ENCODE results near the gene DAPK1. TPM values are rescaled to one million over a fixed set of nuclear protein-coding genes. Genes with fewer than 3 reads are reported as not detected.

The DAPK1 gene
- polyA plus RNA-seq, 1 donor from 2014 or later = 45.0 TPM

DNA sequence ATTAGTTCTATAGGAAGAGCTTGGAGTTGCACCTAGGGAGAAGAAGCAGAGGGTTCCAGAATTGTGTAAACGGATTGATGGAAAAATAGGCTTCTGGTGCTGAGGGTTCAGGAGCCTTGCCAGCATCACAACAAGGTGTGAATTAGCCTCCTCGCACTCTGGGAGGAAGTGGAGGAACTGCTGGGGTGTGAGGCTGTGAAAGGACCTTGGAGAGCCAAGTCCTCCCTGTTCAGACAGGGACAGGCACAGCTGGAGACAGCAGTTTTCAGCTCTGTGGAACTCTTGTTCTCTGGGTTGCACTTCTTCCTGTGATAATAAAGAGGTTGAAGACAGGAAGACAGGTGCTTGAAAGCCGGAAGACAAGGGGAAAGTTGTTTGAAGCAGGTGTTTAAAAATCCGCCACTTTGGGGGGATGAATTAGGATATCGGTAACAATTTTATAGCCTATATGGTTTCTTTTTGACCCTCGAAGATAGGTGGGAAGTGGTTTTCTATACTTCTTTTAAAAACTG is 22.6 kb downstream of the DAPK1 start:
- H2AFZ ChIP-seq (ENCODE audit: low read depth, low read length) = no peak overlapping the region
- peaks cover 6% of the 10 kb centered on the region for H3K9me3 ChIP-seq (ENCODE audit: low read length)
- H3K4me2 ChIP-seq (ENCODE audit: low read length) = no peak overlapping the region
- peaks cover 12% of the 10 kb centered on the region for H3K79me2 ChIP-seq (replicated peaks; ENCODE audit: insufficient read depth, low read length)
- H3K9ac ChIP-seq (ENCODE audit: low read length) = no peak overlapping the region
- peaks cover 4% of the 10 kb centered on the region for H3K36me3 ChIP-seq (ENCODE audit: insufficient read depth, low read length)
- no peak overlapping the region for H3K4me3 ChIP-seq (ENCODE audit: low read length)
- H3K9me2 ChIP-seq (ENCODE audit: insufficient read depth, low read length) = no peaks in the 10 kb centered on the region
- H4K20me1 ChIP-seq (ENCODE audit: insufficient read depth) = no peaks in the 10 kb centered on the region
- TF ChIP-seq TAF1 (IDR thresholded peaks at IDR 0.05; ENCODE audit: low read depth) (no peak), EP300 (conservative IDR thresholded peaks at IDR 0.05; ENCODE audit: poor library complexity, severe bottlenecking) (no peak), MXI1 (conservative IDR thresholded peaks at IDR 0.05; ENCODE audit: poor library complexity, severe bottlenecking) (no peak), EZH2 (IDR thresholded peaks at IDR 0.05; ENCODE audit: borderline replicate concordance, insufficient read depth, low read length, poor library complexity, severe bottlenecking) (no peak), POLR2AphosphoS5 (IDR thresholded peaks at IDR 0.05) (no peak)
- H3K27me3 ChIP-seq (ENCODE audit: insufficient read depth, low read depth, low read length) = no peaks in the 10 kb centered on the region
- H3F3A ChIP-seq (ENCODE audit: insufficient read depth, low read length, poor library complexity, severe bottlenecking) = no peaks in the 10 kb centered on the region
- H3K27ac ChIP-seq (ENCODE audit: low read length) = no peak overlapping the region

DNA sequence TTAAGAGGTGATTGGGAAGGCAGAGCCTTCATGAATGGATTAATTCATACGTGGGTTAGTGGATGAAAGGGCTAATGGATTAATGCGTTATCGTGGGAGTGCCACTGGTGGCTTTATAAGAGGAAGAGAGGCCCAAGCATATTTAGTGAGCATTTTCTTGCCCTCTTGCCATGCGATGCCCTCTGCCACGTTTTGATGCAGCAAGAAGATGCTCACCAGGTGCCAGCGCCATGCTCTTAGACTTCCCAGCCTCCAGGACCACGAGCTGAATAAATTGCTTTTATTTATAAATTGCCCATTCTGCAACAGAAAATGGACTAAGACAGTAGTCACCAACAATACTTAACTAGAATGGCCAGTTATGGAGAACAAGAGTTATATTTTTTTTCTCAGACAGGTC is 24.2 kb downstream of the DAPK1 start:
- no peak overlapping the region for H2AFZ ChIP-seq (ENCODE audit: low read depth, low read length)
- H3K9me3 ChIP-seq (ENCODE audit: low read length) = no peaks in the 10 kb centered on the region
- H3K4me3 ChIP-seq (ENCODE audit: low read length) = no peak overlapping the region
- H3K27me3 ChIP-seq (ENCODE audit: insufficient read depth, low read depth, low read length) = no peaks in the 10 kb centered on the region
- peaks cover 4% of the 10 kb centered on the region for H3K36me3 ChIP-seq (ENCODE audit: insufficient read depth, low read length)
- TF ChIP-seq POLR2AphosphoS5 (IDR thresholded peaks at IDR 0.05) (no peak), MXI1 (conservative IDR thresholded peaks at IDR 0.05; ENCODE audit: poor library complexity, severe bottlenecking) (no peak), EZH2 (IDR thresholded peaks at IDR 0.05; ENCODE audit: borderline replicate concordance, insufficient read depth, low read length, poor library complexity, severe bottlenecking) (no peak)
- no peaks in the 10 kb centered on the region for H3K9me2 ChIP-seq (ENCODE audit: insufficient read depth, low read length)
- H3F3A ChIP-seq (ENCODE audit: insufficient read depth, low read length, poor library complexity, severe bottlenecking) = no peaks in the 10 kb centered on the region
- H3K79me2 ChIP-seq (replicated peaks; ENCODE audit: insufficient read depth, low read length) = peaks cover 5% of the 10 kb centered on the region
- H3K27ac ChIP-seq (ENCODE audit: low read length) = no peak overlapping the region
- no peak overlapping the region for H3K4me2 ChIP-seq (ENCODE audit: low read length)
- no peaks in the 10 kb centered on the region for H4K20me1 ChIP-seq (ENCODE audit: insufficient read depth)
- H3K9ac ChIP-seq (ENCODE audit: low read length) = no peak overlapping the region

DNA sequence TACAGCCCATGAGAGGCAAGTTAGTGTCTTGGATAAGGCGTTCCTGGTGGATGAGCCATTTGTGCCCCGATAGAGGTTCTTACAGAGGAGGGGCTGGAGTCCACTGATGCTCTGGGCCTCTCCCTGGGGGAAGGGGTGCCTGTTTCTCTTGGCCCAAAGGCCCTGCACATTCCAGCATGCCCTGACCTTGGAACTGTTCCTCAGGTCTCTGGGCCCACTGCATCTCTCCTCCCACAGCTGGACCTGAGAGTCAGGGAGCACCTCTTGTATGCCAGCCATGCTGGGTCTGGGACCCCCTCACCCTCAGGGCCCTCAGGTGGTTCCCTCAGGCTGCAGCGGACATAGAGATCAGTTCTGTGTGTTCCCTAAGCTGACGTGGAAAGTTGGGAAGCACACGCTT is 26.4 kb downstream of the DAPK1 start:
- no peak overlapping the region for H3K4me2 ChIP-seq (ENCODE audit: low read length)
- H3K27me3 ChIP-seq (ENCODE audit: insufficient read depth, low read depth, low read length) = no peaks in the 10 kb centered on the region
- no peaks in the 10 kb centered on the region for H3K9me2 ChIP-seq (ENCODE audit: insufficient read depth, low read length)
- H2AFZ ChIP-seq (ENCODE audit: low read depth, low read length) = no peak overlapping the region
- H3K9ac ChIP-seq (ENCODE audit: low read length) = no peak overlapping the region
- no peaks in the 10 kb centered on the region for H3K9me3 ChIP-seq (ENCODE audit: low read length)
- TF ChIP-seq EZH2 (IDR thresholded peaks at IDR 0.05; ENCODE audit: borderline replicate concordance, insufficient read depth, low read length, poor library complexity, severe bottlenecking) (no peak), EP300 (conservative IDR thresholded peaks at IDR 0.05; ENCODE audit: poor library complexity, severe bottlenecking) (no peak), RAD21 (conservative IDR thresholded peaks at IDR 0.05) (no peak), MXI1 (conservative IDR thresholded peaks at IDR 0.05; ENCODE audit: poor library complexity, severe bottlenecking) (no peak), POLR2AphosphoS5 (IDR thresholded peaks at IDR 0.05) (no peak), SMC3 (conservative IDR thresholded peaks at IDR 0.05; ENCODE audit: poor library complexity) (no peak), TAF1 (IDR thresholded peaks at IDR 0.05; ENCODE audit: low read depth) (no peak)
- TF ChIP-seq, protein P1, sequence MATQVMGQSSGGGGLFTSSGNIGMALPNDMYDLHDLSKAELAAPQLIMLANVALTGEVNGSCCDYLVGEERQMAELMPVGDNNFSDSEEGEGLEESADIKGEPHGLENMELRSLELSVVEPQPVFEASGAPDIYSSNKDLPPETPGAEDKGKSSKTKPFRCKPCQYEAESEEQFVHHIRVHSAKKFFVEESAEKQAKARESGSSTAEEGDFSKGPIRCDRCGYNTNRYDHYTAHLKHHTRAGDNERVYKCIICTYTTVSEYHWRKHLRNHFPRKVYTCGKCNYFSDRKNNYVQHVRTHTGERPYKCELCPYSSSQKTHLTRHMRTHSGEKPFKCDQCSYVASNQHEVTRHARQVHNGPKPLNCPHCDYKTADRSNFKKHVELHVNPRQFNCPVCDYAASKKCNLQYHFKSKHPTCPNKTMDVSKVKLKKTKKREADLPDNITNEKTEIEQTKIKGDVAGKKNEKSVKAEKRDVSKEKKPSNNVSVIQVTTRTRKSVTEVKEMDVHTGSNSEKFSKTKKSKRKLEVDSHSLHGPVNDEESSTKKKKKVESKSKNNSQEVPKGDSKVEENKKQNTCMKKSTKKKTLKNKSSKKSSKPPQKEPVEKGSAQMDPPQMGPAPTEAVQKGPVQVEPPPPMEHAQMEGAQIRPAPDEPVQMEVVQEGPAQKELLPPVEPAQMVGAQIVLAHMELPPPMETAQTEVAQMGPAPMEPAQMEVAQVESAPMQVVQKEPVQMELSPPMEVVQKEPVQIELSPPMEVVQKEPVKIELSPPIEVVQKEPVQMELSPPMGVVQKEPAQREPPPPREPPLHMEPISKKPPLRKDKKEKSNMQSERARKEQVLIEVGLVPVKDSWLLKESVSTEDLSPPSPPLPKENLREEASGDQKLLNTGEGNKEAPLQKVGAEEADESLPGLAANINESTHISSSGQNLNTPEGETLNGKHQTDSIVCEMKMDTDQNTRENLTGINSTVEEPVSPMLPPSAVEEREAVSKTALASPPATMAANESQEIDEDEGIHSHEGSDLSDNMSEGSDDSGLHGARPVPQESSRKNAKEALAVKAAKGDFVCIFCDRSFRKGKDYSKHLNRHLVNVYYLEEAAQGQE (IDR thresholded peaks at IDR 0.05; ENCODE audit: borderline replicate concordance) = no peak
- TF ChIP-seq, protein P2, sequence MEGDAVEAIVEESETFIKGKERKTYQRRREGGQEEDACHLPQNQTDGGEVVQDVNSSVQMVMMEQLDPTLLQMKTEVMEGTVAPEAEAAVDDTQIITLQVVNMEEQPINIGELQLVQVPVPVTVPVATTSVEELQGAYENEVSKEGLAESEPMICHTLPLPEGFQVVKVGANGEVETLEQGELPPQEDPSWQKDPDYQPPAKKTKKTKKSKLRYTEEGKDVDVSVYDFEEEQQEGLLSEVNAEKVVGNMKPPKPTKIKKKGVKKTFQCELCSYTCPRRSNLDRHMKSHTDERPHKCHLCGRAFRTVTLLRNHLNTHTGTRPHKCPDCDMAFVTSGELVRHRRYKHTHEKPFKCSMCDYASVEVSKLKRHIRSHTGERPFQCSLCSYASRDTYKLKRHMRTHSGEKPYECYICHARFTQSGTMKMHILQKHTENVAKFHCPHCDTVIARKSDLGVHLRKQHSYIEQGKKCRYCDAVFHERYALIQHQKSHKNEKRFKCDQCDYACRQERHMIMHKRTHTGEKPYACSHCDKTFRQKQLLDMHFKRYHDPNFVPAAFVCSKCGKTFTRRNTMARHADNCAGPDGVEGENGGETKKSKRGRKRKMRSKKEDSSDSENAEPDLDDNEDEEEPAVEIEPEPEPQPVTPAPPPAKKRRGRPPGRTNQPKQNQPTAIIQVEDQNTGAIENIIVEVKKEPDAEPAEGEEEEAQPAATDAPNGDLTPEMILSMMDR (IDR thresholded peaks at IDR 0.05; ENCODE audit: poor library complexity, severe bottlenecking) = no peak
- no peak overlapping the region for H3K27ac ChIP-seq (ENCODE audit: low read length)
- H3K4me3 ChIP-seq (ENCODE audit: low read length) = no peak overlapping the region
- no peaks in the 10 kb centered on the region for H3F3A ChIP-seq (ENCODE audit: insufficient read depth, low read length, poor library complexity, severe bottlenecking)
- H3K79me2 ChIP-seq (replicated peaks; ENCODE audit: insufficient read depth, low read length) = peaks cover 5% of the 10 kb centered on the region
- H3K36me3 ChIP-seq (ENCODE audit: insufficient read depth, low read length) = peaks cover 4% of the 10 kb centered on the region
- H4K20me1 ChIP-seq (ENCODE audit: insufficient read depth) = no peaks in the 10 kb centered on the region
